Ishikawa (cell line): ENCODE measurements around the gene CITED1.

ENCODE experiments used
- CEBPB ChIP-seq: IDR thresholded peaks from 2 replicates; pipeline ENCODE4 v1.6.1; 2012
- CREB1 ChIP-seq: IDR thresholded peaks from 2 replicates; pipeline ENCODE4 v1.6.1; 2012; ENCODE audit warnings: low read depth
- EGR1 ChIP-seq: IDR thresholded peaks from 2 replicates; pipeline ENCODE4 v1.6.1; 2012
- EP300 ChIP-seq: IDR thresholded peaks from 2 replicates; pipeline ENCODE4 v1.6.1; 2012; ENCODE audit warnings: borderline replicate concordance
- FOXM1 ChIP-seq: IDR thresholded peaks from 2 replicates; pipeline ENCODE4 v1.6.1; 2012; ENCODE audit warnings: low read depth, borderline replicate concordance
- RAD21 ChIP-seq: IDR thresholded peaks from 2 replicates; pipeline ENCODE4 v1.6.1; 2012; ENCODE audit warnings: low read depth
- TAF1 ChIP-seq: IDR thresholded peaks from 2 replicates; pipeline ENCODE4 v1.6.1; 2012; ENCODE audit warnings: low read depth, mild to moderate bottlenecking
- YY1 ChIP-seq: IDR thresholded peaks from 2 replicates; pipeline ENCODE4 v1.6.1; 2012; ENCODE audit warnings: low read depth
- ZBTB7A ChIP-seq: IDR thresholded peaks from 2 replicates; pipeline ENCODE4 v1.6.1; 2012; ENCODE audit warnings: low read depth
- TF ChIP-seq, protein P1 (sequence below): IDR thresholded peaks from 2 replicates; pipeline ENCODE4 v1.6.1; 2012
- TF ChIP-seq, protein P2 (sequence below): IDR thresholded peaks from 2 replicates; pipeline ENCODE4 v1.6.1; 2012

DNA sequence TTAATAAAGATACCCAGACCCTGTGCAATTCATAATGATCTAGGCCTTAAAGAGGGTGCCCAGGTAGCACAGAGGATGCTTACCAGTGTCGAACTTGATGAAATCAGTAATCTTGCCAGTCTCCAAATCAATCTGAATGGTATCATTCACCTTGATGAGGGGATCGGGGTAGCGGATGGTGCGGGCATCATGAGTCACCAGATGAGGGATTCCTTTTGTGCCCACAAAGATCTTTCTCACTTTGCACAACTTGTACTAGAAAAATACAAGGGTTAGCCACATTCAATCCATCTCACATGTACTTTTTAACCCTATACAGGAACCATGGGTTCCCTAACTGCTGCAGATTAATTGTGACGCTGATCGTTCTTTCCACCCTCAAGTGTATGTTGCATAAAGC is 32.0 kb downstream of the CITED1 start:
- TF ChIP-seq YY1 (no peak), RAD21 (no peak), TAF1 (no peak), EP300 (no peak), CREB1 (no peak), ZBTB7A (no peak), CEBPB (no peak), EGR1 (no peak), FOXM1 (no peak)
- TF ChIP-seq, protein P1, sequence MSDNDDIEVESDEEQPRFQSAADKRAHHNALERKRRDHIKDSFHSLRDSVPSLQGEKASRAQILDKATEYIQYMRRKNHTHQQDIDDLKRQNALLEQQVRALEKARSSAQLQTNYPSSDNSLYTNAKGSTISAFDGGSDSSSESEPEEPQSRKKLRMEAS = no peak
- TF ChIP-seq, protein P2, sequence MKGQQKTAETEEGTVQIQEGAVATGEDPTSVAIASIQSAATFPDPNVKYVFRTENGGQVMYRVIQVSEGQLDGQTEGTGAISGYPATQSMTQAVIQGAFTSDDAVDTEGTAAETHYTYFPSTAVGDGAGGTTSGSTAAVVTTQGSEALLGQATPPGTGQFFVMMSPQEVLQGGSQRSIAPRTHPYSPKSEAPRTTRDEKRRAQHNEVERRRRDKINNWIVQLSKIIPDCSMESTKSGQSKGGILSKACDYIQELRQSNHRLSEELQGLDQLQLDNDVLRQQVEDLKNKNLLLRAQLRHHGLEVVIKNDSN = no peak
